NCI-H510A (cell line): ENCODE results near the gene SPAM1.
"Not testable (repeated sequence)": the region's sequence is repeated elsewhere in the genome, so short reads cannot be mapped to it uniquely, and the experiment has no call there.

ENCODE experiments used
- DNase-seq: peaks from one replicate; lab custom pipeline; 2025; lab: John Stamatoyannopoulos, UW

SPAM1 gene

GRCh38 chr7:123924941-123925340, at the start of gene SPAM1:
TSS of gene SPAM1 (plus strand) at chr7:123925241. CDS start at chr7:123953571, 28,330 bp downstream.
- no peak for DNase-seq

GRCh38 chr7:123876557-123877256, 48.3 kb upstream of the SPAM1 start:
- no peak for DNase-seq

GRCh38 chr7:123879628-123880027, 45.4 kb upstream of the SPAM1 start:
- DNase-seq, result no peak

GRCh38 chr7:123881300-123881699, 43.7 kb upstream of the SPAM1 start:
- DNase-seq, result no peak

GRCh38 chr7:123883154-123883553, 41.9 kb upstream of the SPAM1 start:
- DNase-seq, result no peak

- DNase-seq, result no peak
These were observed 36.8 kb upstream of the SPAM1 start for GRCh38 chr7:123888192-123888591.

GRCh38 chr7:123894753-123895152, 30.3 kb upstream of the SPAM1 start:
- not testable (repeated sequence) for DNase-seq

- DNase-seq, result no peak
These were observed 23.9 kb upstream of the SPAM1 start for GRCh38 chr7:123901101-123901500.

GRCh38 chr7:123905714-123906113, 19.3 kb upstream of the SPAM1 start:
- no peak for DNase-seq

GRCh38 chr7:123916240-123916724, 8.8 kb upstream of the SPAM1 start:
- DNase-seq, result no peak

GRCh38 chr7:123917878-123918277, 7.2 kb upstream of the SPAM1 start:
- no peak for DNase-seq

- no peak for DNase-seq
These were observed 6.7 kb upstream of the SPAM1 start for GRCh38 chr7:123918309-123918708.

- no peak for DNase-seq
These were observed 1.4 kb upstream of the SPAM1 start for GRCh38 chr7:123923599-123923998.

GRCh38 chr7:123929107-123929506, 4.1 kb downstream of the SPAM1 start:
- DNase-seq, result no peak

- DNase-seq, result no peak
These were observed 4.6 kb downstream of the SPAM1 start for GRCh38 chr7:123929655-123930054.

- DNase-seq, result no peak
These were observed 10.7 kb downstream of the SPAM1 start for GRCh38 chr7:123935436-123936381.

- DNase-seq, result no peak
These were observed 11.3 kb downstream of the SPAM1 start for GRCh38 chr7:123936388-123936787.

- DNase-seq, result no peak
These were observed 14.7 kb downstream of the SPAM1 start for GRCh38 chr7:123939784-123940183.

- no peak for DNase-seq
These were observed 16.5 kb downstream of the SPAM1 start for GRCh38 chr7:123941391-123942180.

GRCh38 chr7:123944395-123944794, 19.4 kb downstream of the SPAM1 start:
- no peak for DNase-seq

GRCh38 chr7:123945938-123946337, 20.9 kb downstream of the SPAM1 start:
- DNase-seq, result no peak

GRCh38 chr7:123948136-123948535, 23.1 kb downstream of the SPAM1 start:
- no peak for DNase-seq
